Immature natural killer cell (primary cell): ENCODE results near the gene EMX1. TPM values are rescaled to one million over a fixed set of nuclear protein-coding genes. Genes with fewer than 3 reads are reported as not detected.

Experiments
- DNase-seq, 3 donors: peaks; one replicate each; pipeline ENCODE4 v3.0.0; 2022; ENCODE audit warnings: mixed read lengths in 1 of 3
- H3K27ac Mint-ChIP-seq, 6 donors: one replicate each; pipeline ENCODE4 v1.8.0; 2020; ENCODE audit warnings: mixed read lengths in 6 of 6, mild to moderate bottlenecking in 5 of 6, inconsistent platforms in 4 of 6, moderate library complexity in 3 of 6
- H3K27me3 Mint-ChIP-seq, 3 donors: one replicate each; pipeline ENCODE4 v1.8.0; 2020 to 2021; ENCODE audit warnings: low read depth in 3 of 3, mild to moderate bottlenecking in 3 of 3, mixed read lengths in 3 of 3, moderate library complexity in 3 of 3, inconsistent platforms in 1 of 3
- H3K36me3 Mint-ChIP-seq, 3 donors: one replicate each; pipeline ENCODE4 v1.8.0; 2020; ENCODE audit warnings: mixed read lengths in 3 of 3, inconsistent platforms in 2 of 3, mild to moderate bottlenecking in 2 of 3
- H3K4me1 Mint-ChIP-seq, 2 donors: one replicate each; pipeline ENCODE4 v1.8.0; 2020; ENCODE audit warnings: inconsistent platforms in 2 of 2, mild to moderate bottlenecking in 2 of 2, mixed read lengths in 2 of 2, moderate library complexity in 1 of 2
- H3K4me3 Mint-ChIP-seq, 5 donors: one replicate each; pipeline ENCODE4 v1.8.0; 2020; ENCODE audit warnings: mild to moderate bottlenecking in 5 of 5, mixed read lengths in 5 of 5, inconsistent platforms in 3 of 5, moderate library complexity in 3 of 5
- H3K9me3 Mint-ChIP-seq, 6 donors: one replicate each; pipeline ENCODE4 v1.8.0; 2020; ENCODE audit warnings: mild to moderate bottlenecking in 6 of 6, mixed read lengths in 6 of 6, inconsistent platforms in 4 of 6, moderate library complexity in 3 of 6
- polyA plus RNA-seq, 3 donors: library from polyadenylated mRNA; unstranded; fragments of 300-500 nt; fragmentation: Illumina TruSeq; gene quantifications; one replicate each; pipeline ENCODE4 v1.2.3, GENCODE V29; 2021

Gene EMX1
- polyA plus RNA-seq, 3 donors from 2014 or later = not detected

DNA sequence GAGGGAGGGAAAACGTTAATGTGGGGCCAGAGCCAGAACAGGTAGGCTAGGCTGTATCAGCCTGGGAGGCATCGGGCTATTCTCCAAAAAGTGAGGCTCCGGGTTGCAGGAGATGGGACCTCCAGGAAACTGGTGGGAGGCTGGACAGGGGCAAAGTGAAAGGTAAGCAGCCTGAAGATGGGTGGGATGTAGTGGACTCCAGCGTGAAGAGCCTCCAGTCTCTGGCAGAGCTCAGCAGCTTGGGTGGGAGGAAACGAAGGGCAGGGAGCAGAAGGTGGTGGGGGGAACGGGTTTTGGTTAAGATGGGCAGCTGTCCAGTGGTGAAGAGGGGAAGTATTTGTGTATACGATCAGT is 3.1 kb upstream of the EMX1 start:
- DNase-seq = no peak
- H3K27me3 Mint-ChIP-seq = peaks cover 24 to 51% (median 47%) of the 10 kb centered on the region in 3 donors
- peaks cover 0 to 2% (median 0%) of the 10 kb centered on the region in 6 donors for H3K9me3 Mint-ChIP-seq
- H3K27ac Mint-ChIP-seq = no peak overlapping the region
- H3K36me3 Mint-ChIP-seq = no peaks in the 10 kb centered on the region
- peaks cover 24 to 29% of the 10 kb centered on the region in 2 donors for H3K4me1 Mint-ChIP-seq
- H3K4me3 Mint-ChIP-seq = peak overlapping the region in 1 of 5 donors; percentile 17

DNA sequence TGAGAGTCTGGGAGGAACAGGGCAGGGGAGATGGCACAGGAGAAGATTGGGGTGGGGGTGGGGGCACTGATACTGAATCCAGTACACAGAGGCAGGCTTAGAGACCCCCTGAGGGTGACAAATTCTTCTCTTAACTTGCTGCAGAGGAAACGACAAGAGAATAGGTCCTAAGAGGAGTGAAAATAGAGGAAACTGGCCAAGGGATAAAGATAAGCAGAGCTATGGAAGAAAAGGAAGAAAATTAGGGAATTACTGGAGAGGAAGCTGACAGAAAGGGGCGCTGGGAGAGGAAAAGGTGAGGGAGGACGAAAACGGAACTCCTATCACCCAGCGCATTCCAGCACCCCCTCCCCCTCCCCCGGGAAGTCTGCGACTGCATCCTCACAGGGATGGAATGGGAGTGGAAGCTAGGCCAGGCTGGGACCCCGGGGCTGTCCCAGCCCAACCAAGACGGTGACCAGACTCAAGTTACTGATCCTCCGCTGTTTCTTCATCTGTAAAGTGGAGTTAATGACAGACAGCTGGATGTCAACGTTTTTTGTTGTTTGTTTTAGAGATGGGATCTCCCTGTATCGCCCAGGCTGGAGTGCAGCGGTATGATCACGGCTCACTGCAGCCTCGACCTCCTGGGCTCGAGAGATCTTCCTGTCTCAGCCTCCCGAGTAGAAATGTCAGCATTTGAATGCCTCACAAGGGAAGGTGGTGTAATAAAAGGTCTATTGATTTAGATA is 2.6 kb upstream of the EMX1 start:
- Mint-ChIP-seq H3K27ac (no peak overlapping the region), H3K9me3 (peaks cover 0 to 2% (median 0%) of the 10 kb centered on the region in 6 donors), H3K27me3 (peaks cover 28 to 56% (median 47%) of the 10 kb centered on the region in 3 donors), H3K4me1 (peaks cover 24 to 34% of the 10 kb centered on the region in 2 donors), H3K36me3 (no peaks in the 10 kb centered on the region), H3K4me3 (peak overlapping the region; percentile 63 to 75 (median 70))
- DNase-seq = no peak

DNA sequence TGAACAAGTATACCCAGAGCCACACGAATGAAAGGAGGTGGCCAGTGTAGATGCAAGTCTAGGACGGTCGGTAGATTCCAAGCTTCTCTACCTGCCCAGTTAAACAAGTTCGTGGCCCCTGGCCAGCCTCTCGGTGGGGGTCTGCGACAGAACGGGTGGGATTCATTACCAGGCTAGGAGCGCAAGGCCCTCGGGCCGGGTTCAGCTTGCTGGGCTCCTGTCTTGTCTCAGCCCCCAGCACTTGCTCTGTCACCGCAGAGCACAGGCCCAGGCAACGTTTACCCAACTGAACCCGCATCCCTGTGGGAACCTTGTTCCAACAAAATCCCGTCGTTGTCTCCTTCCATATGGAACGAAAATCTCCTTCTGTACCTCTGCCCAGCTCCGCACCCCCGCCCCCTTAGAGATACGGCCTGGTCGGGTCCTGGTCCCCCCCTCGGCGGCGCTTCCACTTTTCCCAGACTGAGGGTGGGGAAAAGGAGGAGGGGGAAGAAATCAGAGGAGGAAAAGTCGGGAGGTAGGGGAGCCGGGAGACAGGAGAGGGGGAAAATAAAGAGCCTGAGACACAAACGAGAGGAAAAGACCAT is 1.9 kb upstream of the EMX1 start:
- Mint-ChIP-seq H3K4me1 (peaks cover 26 to 34% of the 10 kb centered on the region in 2 donors), H3K4me3 (peak overlapping the region; percentile 63 to 75 (median 70)), H3K9me3 (peaks cover 0 to 2% (median 0%) of the 10 kb centered on the region in 6 donors), H3K27ac (no peak overlapping the region), H3K36me3 (no peaks in the 10 kb centered on the region), H3K27me3 (peaks cover 28 to 50% (median 48%) of the 10 kb centered on the region in 3 donors)
- no peak for DNase-seq

DNA sequence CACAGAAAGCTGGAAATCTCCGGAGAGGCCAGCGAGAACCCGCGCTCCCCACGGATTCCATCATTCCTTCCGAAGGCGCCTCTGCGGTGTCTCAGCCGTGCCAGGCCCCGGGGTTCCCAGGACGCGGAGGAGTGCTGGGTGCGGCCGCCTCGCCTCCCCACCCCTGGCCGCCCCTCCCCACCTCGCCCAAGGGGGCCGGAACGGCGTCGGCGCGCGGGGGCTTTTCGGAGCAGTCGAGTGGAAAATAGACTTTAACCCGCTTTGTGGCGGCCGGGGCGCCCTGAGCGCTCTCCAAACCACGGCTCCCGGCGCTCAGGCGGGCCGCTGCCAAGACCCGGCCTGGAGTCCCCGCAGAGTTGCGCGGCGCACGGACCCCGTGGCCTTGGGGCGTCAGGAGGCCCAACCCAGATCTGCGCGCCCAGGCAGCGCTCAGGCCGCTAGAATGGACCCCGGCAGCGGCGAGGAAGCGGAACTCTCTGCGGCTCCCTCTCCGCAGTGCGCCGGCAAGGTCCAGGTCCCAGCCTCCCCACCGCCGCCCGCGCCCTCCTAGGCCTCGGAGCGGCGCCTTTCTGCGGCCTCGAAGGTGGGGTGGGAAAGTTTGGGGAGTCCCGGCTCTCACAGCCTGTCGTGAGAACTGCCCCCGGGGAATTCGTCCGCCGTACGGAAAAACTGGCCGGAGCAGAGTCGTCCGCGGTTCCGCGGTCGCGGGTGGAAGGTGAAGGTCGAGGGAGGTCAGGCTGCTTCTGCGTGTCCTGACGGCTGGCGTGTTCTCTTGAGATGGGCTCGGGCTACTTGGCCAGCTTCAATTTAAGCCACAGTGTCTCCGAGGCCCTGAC is 1.2 kb upstream of the EMX1 start:
- H3K27me3 Mint-ChIP-seq = peaks cover 28 to 48% (median 46%) of the 10 kb centered on the region in 3 donors
- DNase-seq = peak in 2 of 3 donors; percentile 25 to 30
- peaks cover 0 to 2% (median 0%) of the 10 kb centered on the region in 6 donors for H3K9me3 Mint-ChIP-seq
- peak overlapping the region; percentile 73 to 83 (median 81) for H3K4me3 Mint-ChIP-seq
- H3K27ac Mint-ChIP-seq = no peak overlapping the region
- peaks cover 28 to 34% of the 10 kb centered on the region in 2 donors for H3K4me1 Mint-ChIP-seq
- no peaks in the 10 kb centered on the region for H3K36me3 Mint-ChIP-seq

DNA sequence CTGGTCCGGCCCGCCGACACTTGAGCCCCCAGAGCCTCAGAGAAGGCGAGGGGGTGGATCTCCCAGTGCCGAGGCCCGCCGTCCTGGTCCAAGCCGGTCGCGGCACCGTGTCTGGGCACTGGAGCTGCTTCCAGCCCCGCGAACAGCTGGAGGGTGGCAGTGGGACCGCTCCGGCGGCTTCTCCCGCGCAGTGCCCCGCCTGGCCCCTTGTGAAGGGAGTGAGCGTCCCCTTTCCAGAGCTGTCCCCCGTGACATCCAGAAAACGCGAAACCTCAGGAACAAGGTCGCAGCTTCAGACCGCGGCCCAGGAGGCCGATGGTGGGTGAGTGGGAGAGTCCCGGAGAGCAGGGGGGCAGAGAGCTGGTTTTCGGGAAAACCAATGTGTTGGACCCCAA is 579 bp upstream of the EMX1 start:
- Mint-ChIP-seq H3K27me3 (peaks cover 26 to 48% (median 48%) of the 10 kb centered on the region in 3 donors), H3K27ac (no peak overlapping the region), H3K4me1 (peaks cover 28 to 34% of the 10 kb centered on the region in 2 donors), H3K36me3 (no peaks in the 10 kb centered on the region), H3K4me3 (peak overlapping the region; percentile 73 to 83 (median 81)), H3K9me3 (peaks cover 0 to 2% (median 0%) of the 10 kb centered on the region in 6 donors)
- no peak for DNase-seq

DNA sequence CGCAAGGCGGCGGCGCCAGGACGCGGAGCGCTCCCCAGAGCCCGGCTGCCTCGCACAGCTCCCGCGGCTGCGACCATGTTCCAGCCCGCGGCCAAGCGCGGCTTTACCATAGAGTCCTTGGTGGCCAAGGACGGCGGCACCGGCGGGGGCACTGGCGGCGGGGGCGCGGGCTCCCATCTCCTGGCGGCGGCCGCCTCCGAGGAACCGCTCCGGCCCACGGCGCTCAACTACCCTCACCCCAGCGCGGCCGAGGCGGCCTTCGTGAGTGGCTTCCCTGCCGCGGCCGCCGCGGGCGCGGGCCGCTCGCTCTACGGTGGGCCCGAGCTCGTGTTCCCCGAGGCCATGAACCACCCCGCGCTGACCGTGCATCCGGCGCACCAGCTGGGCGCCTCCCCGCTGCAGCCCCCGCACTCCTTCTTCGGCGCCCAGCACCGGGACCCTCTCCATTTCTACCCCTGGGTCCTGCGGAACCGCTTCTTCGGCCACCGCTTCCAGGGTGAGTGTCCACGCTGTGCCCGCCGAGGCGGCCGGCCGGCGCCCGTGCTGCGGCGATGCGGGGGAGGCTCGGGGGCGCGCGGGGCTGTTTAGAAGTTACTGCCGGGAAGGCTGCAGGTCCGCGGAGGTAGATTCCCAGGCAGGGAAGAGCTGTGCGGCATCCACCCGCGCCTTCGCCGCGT is 696 bp downstream of the EMX1 start:
- Mint-ChIP-seq H3K4me3 (peak overlapping the region in 3 of 5 donors; percentile 68 to 76 (median 74)), H3K36me3 (no peaks in the 10 kb centered on the region), H3K9me3 (peaks cover 0 to 2% (median 0%) of the 10 kb centered on the region in 6 donors), H3K27ac (no peak overlapping the region), H3K27me3 (peaks cover 32 to 53% (median 52%) of the 10 kb centered on the region in 3 donors), H3K4me1 (peaks cover 28 to 34% of the 10 kb centered on the region in 2 donors)
- no peak for DNase-seq

DNA sequence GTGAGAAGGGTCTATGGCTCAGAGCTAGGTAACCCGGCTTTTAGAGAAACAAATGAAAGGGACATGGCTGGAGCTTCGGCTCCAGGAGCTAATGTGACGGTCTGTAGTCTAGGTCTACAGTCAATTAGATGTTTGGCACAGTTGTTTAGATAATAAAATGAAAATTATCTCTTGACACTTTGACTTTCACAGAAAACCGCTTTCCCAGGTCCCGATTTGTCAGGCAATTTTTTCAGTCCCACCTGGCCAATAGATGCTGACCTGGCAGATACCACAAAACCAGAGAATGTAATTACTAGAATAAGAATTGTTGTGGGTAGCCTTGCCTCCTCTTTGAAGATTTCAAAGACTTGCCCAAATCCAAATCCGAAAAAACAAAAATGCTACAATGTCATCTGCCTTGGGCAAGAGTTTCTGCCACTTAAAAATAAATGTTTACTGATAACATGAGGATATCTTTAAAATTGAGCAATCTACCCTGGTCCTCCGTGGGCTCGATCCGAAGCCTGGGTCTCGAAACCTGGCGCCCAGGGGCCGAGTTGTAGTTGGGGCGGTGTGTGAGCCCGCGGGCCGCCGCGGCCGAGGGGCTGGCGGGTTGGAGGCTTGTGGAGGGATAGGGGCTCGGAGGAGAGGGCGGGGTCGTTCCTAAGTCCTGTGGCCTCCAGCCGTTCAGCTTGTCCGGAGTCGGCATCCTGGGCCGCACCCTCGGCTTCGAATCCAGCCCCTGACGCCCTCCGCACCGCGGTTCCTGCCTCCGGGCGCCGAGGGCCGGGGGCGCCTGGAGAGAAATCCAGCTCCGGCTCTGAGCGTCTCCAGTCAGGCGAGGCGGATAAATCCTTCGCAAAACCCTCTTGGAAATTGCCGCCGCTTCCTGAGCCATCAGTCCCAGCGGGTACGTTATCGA is 2.3 kb downstream of the EMX1 start:
- Mint-ChIP-seq H3K4me3 (peak overlapping the region in 3 of 5 donors; percentile 18 to 71 (median 63)), H3K36me3 (no peaks in the 10 kb centered on the region), H3K27me3 (peaks cover 36 to 50% (median 43%) of the 10 kb centered on the region in 3 donors), H3K4me1 (peaks cover 28 to 30% of the 10 kb centered on the region in 2 donors), H3K9me3 (peaks cover 0 to 2% (median 0%) of the 10 kb centered on the region in 6 donors), H3K27ac (no peak overlapping the region)
- DNase-seq = no peak

DNA sequence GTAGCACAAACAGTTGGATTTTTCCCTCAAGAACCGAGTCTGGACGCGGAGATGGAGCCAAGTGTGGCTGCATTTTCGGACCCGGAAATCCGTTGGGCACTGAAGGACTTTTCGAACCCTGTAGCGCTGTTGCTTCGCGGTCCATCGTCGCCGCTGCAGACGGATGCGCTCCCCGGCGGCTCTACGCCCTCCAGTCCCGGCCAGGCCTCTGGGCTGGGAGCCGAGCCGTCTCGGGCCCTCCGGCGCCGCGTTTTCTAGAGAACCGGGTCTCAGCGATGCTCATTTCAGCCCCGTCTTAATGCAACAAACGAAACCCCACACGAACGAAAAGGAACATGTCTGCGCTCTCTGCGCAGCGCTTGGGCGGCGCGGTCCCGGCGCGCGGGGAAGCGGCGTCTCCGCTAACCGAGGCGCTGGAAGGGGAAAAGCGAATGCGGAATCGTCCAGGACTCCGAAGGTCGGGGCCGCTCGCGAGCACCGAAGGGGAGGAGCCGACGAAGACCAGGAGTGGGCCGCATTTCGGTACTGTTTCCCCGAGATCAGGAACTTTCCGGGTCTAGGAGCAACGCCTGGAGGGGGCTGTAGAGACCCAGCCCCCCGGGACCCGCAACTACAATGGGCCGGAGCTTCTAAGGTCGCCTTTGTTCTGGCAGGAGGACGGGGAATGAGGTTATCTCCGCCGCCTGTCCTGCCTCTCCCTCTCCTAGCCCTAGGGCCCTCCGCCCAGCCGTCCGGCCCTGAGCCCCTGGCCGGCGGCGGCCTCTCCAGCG is 3.2 kb downstream of the EMX1 start:
- DNase-seq = no peak
- peaks cover 34 to 47% (median 37%) of the 10 kb centered on the region in 3 donors for H3K27me3 Mint-ChIP-seq
- H3K36me3 Mint-ChIP-seq = no peaks in the 10 kb centered on the region
- H3K4me3 Mint-ChIP-seq = peak overlapping the region in 4 of 5 donors; percentile 44 to 67 (median 62)
- H3K27ac Mint-ChIP-seq = no peak overlapping the region
- H3K4me1 Mint-ChIP-seq = peaks cover 22 to 23% of the 10 kb centered on the region in 2 donors
- H3K9me3 Mint-ChIP-seq = peaks cover 0 to 2% (median 0%) of the 10 kb centered on the region in 6 donors

DNA sequence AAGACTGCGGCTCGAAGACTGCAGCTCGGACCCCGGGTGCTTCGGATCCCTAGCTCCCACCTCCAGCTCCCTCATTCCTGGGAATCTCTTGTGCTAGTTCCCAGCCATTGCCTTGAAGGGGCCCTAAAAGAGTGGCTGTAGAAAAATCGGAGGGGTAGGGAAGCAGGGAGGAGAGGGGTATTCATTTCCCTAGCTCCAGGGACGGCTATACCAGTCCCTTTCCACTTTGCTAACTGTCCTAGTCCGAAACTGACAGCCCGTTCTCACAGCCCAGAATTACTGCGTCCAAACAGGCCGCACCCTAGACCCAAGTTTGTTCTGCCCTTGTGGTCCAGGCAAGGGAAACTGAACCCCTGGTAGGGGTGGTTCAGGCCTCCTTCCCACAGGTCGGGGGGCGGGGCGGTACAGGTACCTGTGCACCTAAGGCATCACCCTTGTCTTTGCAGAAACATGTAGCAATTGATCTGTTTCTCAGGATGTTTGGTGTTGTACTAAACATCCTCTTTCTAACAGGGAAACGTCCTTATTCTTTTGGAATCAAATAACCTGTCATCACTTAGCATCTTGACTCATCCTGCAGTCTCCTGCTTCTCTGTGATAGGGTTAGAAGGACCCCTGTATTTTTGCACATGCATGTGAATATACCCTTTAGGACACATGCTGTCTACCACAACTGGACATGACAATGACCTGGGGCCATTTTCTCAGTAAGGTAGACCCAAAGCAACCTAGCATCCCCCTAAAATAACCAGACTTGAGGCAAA is 4.0 kb downstream of the EMX1 start:
- Mint-ChIP-seq H3K4me1 (peaks cover 19 to 20% of the 10 kb centered on the region in 2 donors), H3K27me3 (peaks cover 32 to 46% (median 38%) of the 10 kb centered on the region in 3 donors), H3K4me3 (no peak overlapping the region), H3K27ac (no peak overlapping the region), H3K9me3 (peaks cover 0 to 2% (median 0%) of the 10 kb centered on the region in 6 donors), H3K36me3 (no peaks in the 10 kb centered on the region)
- no peak for DNase-seq

DNA sequence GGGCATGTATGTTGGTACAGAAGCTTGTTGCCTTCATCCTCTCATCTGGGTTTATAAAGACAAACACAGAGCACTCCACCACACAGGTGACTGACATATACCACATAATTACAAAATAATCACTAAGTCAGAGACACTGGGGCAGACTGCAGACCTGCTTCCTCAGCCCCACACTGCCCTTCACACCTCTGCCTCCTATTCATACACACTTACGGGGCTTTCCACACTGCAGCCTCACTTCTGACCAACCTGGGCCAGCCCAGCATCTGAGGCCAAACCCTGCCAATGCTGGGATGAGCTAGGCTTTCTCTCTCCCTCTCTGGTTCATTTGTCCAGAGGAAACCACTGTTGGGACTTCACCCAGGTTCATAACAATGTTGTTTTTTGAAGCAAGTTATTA is 4.5 kb downstream of the EMX1 start:
- peaks cover 0 to under 1% (median 0%) of the 10 kb centered on the region in 6 donors for H3K9me3 Mint-ChIP-seq
- no peaks in the 10 kb centered on the region for H3K36me3 Mint-ChIP-seq
- H3K27me3 Mint-ChIP-seq = peaks cover 28 to 41% (median 35%) of the 10 kb centered on the region in 3 donors
- H3K27ac Mint-ChIP-seq = no peak overlapping the region
- no peak for DNase-seq
- peaks cover 13 to 15% of the 10 kb centered on the region in 2 donors for H3K4me1 Mint-ChIP-seq
- H3K4me3 Mint-ChIP-seq = no peak overlapping the region

DNA sequence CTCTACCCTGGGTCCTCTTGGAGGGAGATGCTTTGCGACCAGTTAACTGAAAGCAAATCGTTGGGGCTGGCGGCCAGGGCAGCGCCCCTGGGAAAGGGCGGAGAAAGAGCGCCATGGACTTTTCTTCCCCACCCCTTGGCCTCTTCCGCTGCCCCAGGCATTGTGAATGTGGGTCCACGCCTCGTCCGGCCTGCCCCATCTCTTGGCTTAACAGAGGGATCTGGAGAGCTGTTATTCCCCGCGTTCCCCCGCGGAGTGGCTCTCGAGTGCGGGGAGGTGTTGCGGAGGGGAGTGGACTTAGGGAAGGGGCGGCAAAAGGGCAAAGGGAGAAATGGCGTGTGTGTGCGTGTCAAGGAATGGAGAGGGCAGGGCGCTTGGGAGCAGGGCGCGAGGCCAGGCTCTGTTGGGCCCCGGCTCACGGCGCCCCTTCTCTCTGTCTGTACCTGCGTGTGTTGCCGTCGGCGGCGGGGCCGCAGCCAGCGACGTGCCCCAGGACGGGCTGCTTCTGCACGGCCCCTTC is 6.6 kb downstream of the EMX1 start:
- H3K27me3 Mint-ChIP-seq = peaks cover 23 to 35% (median 29%) of the 10 kb centered on the region in 3 donors
- no peak overlapping the region for H3K4me3 Mint-ChIP-seq

More for the DNA sequence above, 6.6 kb downstream of the EMX1 start:
- no peak for DNase-seq
- H3K36me3 Mint-ChIP-seq = no peaks in the 10 kb centered on the region
- H3K9me3 Mint-ChIP-seq = no peaks in the 10 kb centered on the region
- H3K4me1 Mint-ChIP-seq = peaks cover 6 to 8% of the 10 kb centered on the region in 2 donors
- no peak overlapping the region for H3K27ac Mint-ChIP-seq
